PFSK-1 (cell line): ENCODE results near the gene EFL1.

Experiments
- POLR2AphosphoS5 ChIP-seq: IDR thresholded peaks from 2 replicates; pipeline ENCODE4 v1.6.1; 2012; ENCODE audit warnings: low read depth, mild to moderate bottlenecking, control low read depth, low read length, moderate library complexity
- TF ChIP-seq, protein P1 (sequence below), 2 experiments: IDR thresholded peaks; 2 replicates each; pipeline versions ENCODE4 v1.6.1 to v1.8.0; 2011 to 2012; ENCODE audit warnings: low read depth in 2 of 2, low read length in 2 of 2, control low read depth in 1 of 2, inconsistent platforms in 1 of 2, mild to moderate bottlenecking in 1 of 2, moderate library complexity in 1 of 2; ENCODE audit not compliant: insufficient read depth in 1 of 2

DNA sequence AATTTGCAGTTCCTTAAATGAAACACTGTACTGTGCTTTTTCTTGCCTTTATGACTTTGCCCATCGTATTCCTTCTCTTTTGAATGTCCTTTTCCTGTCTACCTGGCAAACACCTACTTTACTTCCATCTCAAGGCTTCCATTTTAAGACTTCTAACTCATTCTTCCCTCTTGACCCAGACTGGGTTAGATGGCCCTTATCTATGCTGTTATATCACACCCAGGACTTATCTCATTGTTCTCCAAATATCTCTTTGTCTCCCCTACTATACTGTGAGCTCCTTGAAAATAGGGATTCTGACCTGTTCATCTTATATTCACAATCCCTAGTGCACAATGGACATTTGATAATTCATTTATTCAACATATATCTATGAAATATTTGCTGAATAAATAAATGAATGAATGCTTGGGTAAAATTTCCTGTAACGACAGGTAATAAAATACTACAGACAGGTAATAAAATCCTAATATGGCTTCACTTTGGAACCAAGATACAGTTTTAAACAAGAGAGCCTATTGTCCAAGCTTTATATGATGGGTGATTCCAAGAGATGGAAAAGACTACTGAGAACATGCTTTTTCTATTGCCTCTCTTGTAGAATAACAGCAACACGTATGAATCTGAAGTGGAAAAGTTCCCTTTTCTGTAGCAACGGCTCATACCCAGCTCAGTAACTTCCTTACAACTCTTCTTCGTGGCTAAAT lies 22.7 kb downstream of the EFL1 start:
- no peak for TF ChIP-seq POLR2AphosphoS5
- TF ChIP-seq, protein P1, sequence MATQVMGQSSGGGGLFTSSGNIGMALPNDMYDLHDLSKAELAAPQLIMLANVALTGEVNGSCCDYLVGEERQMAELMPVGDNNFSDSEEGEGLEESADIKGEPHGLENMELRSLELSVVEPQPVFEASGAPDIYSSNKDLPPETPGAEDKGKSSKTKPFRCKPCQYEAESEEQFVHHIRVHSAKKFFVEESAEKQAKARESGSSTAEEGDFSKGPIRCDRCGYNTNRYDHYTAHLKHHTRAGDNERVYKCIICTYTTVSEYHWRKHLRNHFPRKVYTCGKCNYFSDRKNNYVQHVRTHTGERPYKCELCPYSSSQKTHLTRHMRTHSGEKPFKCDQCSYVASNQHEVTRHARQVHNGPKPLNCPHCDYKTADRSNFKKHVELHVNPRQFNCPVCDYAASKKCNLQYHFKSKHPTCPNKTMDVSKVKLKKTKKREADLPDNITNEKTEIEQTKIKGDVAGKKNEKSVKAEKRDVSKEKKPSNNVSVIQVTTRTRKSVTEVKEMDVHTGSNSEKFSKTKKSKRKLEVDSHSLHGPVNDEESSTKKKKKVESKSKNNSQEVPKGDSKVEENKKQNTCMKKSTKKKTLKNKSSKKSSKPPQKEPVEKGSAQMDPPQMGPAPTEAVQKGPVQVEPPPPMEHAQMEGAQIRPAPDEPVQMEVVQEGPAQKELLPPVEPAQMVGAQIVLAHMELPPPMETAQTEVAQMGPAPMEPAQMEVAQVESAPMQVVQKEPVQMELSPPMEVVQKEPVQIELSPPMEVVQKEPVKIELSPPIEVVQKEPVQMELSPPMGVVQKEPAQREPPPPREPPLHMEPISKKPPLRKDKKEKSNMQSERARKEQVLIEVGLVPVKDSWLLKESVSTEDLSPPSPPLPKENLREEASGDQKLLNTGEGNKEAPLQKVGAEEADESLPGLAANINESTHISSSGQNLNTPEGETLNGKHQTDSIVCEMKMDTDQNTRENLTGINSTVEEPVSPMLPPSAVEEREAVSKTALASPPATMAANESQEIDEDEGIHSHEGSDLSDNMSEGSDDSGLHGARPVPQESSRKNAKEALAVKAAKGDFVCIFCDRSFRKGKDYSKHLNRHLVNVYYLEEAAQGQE (IDR thresholded peaks at IDR 0.05; ENCODE audit: insufficient read depth in 1 of 2, low read depth in 2 of 2, low read length in 2 of 2): no peak
